Progenitor cell of endocrine pancreas (in vitro differentiated cells): ENCODE results near the gene FRMD4A. TPM values are rescaled to one million over a fixed set of nuclear protein-coding genes. Genes with fewer than 3 reads are reported as not detected.

Experiments
- DNase-seq: peaks from one replicate; pipeline ENCODE4 v3.0.0; 2021; ENCODE audit warnings: low spot score; ENCODE audit not compliant: unreplicated experiment
- H3K27ac Mint-ChIP-seq: 2 replicates; pipeline ENCODE4 v1.8.0; 2021; ENCODE audit warnings: mild to moderate bottlenecking, moderate library complexity, mixed read lengths
- H3K27me3 Mint-ChIP-seq: 2 replicates; pipeline ENCODE4 v1.8.0; 2021; ENCODE audit warnings: mixed read lengths
- H3K36me3 Mint-ChIP-seq: 2 replicates; pipeline ENCODE4 v1.8.0; 2022; ENCODE audit warnings: mixed read lengths; ENCODE audit not compliant: insufficient read depth
- H3K4me1 Mint-ChIP-seq: 2 replicates; pipeline ENCODE4 v1.8.0; 2021; ENCODE audit warnings: low read depth, mixed read lengths
- H3K4me3 Mint-ChIP-seq: 2 replicates; pipeline ENCODE4 v1.8.0; 2021; ENCODE audit warnings: low read depth, mild to moderate bottlenecking, moderate library complexity, mixed read lengths
- H3K9me3 Mint-ChIP-seq: 2 replicates; pipeline ENCODE4 v1.8.0; 2021; ENCODE audit warnings: low read depth, mixed read lengths
- CTCF ChIP-seq: fragments of 200-600 bp; sonication (generic); IDR thresholded peaks from one replicate; pipeline ENCODE4 v1.5.0; 2021; ENCODE audit warnings: antibody characterized with exemption, mild to moderate bottlenecking; ENCODE audit not compliant: unreplicated experiment
- total RNA-seq: library from RNA; stranded (reverse); gene quantifications from 2 replicates; pipeline ENCODE4 v1.2.1, GENCODE V29; 2021

FRMD4A gene
- total RNA-seq, 1 donor from 2014 or later: 42.2 TPM

- H3K36me3 Mint-ChIP-seq: peaks cover 16% of the 10 kb centered on the region
- H3K9me3 Mint-ChIP-seq: no peaks in the 10 kb centered on the region
- H3K4me3 Mint-ChIP-seq: no peak overlapping the region
- peaks cover 23% of the 10 kb centered on the region for H3K4me1 Mint-ChIP-seq
- H3K27ac Mint-ChIP-seq: no peak overlapping the region
- no peak for TF ChIP-seq CTCF
- DNase-seq: no peak
- H3K27me3 Mint-ChIP-seq: no peaks in the 10 kb centered on the region
Observed at GRCh38 chr10:13630231-13630630, 700.5 kb downstream of the FRMD4A start.

- H3K4me3 Mint-ChIP-seq: no peak overlapping the region
- H3K27ac Mint-ChIP-seq: peak overlapping the region; percentile 70
- peaks cover 14% of the 10 kb centered on the region for H3K36me3 Mint-ChIP-seq
- DNase-seq: no peak
- no peak for TF ChIP-seq CTCF
- no peaks in the 10 kb centered on the region for H3K27me3 Mint-ChIP-seq
- no peaks in the 10 kb centered on the region for H3K9me3 Mint-ChIP-seq
- peaks cover 23% of the 10 kb centered on the region for H3K4me1 Mint-ChIP-seq
Observed at GRCh38 chr10:13629116-13629515, 701.6 kb downstream of the FRMD4A start.

- Mint-ChIP-seq H3K9me3 (no peaks in the 10 kb centered on the region), H3K4me1 (peaks cover 23% of the 10 kb centered on the region), H3K27me3 (no peaks in the 10 kb centered on the region), H3K27ac (peak overlapping the region; percentile 70), H3K4me3 (no peak overlapping the region), H3K36me3 (peaks cover 13% of the 10 kb centered on the region)
- TF ChIP-seq CTCF: no peak
- no peak for DNase-seq
Observed at GRCh38 chr10:13628661-13629060, 702.1 kb downstream of the FRMD4A start.

GRCh38 chr10:13627459-13628310 lies 703.0 kb downstream of the FRMD4A start:
- peaks cover 16% of the 10 kb centered on the region for H3K4me1 Mint-ChIP-seq
- H3K36me3 Mint-ChIP-seq: peaks cover 8% of the 10 kb centered on the region
- no peak for DNase-seq
- H3K27ac Mint-ChIP-seq: no peak overlapping the region
- TF ChIP-seq CTCF: no peak
- no peaks in the 10 kb centered on the region for H3K27me3 Mint-ChIP-seq
- H3K4me3 Mint-ChIP-seq: no peak overlapping the region
- H3K9me3 Mint-ChIP-seq: no peaks in the 10 kb centered on the region

GRCh38 chr10:13624630-13625029 lies 706.1 kb downstream of the FRMD4A start:
- Mint-ChIP-seq H3K4me1 (peaks cover 11% of the 10 kb centered on the region), H3K27me3 (no peaks in the 10 kb centered on the region), H3K9me3 (no peaks in the 10 kb centered on the region), H3K4me3 (no peak overlapping the region), H3K27ac (no peak overlapping the region), H3K36me3 (peaks cover 1% of the 10 kb centered on the region)
- no peak for TF ChIP-seq CTCF
- DNase-seq: no peak
